ENCODE measurements around the gene RBKS.
"Not testable (repeated sequence)": the region's sequence is repeated elsewhere in the genome, so short reads cannot be mapped to it uniquely, and the experiment has no call there.

The RBKS gene

GRCh38 chr2:27762951-27763906 lies 127.0 kb downstream of the RBKS start:
- DNase-seq (ENCODE audit: low read depth in 2 of 2) = no peak

DNA sequence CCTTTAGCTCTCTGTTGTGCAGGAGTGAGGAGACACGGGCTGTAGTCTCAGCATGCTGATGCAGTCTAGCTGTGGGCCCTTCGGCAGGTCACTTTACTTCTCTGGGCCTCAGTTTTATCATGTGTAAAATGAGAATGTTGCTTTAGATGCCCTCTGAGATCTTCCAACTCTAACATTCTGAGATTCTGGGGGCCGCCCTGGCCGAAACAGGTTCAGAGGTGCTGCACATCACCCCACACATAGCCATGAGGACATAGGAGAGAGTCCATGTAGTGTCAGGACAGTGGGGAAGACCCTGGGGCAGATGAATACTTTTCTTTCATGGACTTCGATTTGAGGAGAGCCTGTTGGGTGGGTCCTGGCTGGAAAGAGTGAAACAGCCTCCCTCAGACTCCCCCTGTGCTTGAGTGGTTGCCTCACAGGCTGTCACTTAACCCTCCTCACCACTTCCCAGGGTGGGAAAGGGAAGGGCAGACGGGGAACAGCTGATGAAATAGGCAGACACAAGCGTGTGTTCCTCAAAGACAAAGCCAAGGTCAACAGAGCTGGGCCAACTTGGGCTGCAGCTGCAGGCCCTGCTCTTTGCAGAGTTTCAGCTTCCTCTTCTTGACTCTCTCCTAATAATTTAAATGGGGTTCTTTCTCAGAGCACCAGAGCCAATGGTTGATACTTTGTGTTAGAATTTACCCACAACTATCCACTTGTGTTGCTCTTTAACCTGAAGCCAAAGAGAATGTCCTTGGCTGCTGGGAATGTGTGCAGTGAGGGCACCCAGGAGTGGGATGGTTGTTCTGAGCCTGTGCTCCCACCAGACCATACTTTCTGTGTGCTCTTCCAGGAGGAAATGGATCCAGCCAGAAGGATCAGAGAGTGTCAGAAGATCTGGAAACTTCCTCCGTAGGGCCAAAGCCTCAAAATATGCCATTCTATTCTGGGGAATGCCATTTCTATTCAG lies 133.4 kb downstream of the RBKS start:
- no peak for DNase-seq (ENCODE audit: low read depth in 2 of 2)

DNA sequence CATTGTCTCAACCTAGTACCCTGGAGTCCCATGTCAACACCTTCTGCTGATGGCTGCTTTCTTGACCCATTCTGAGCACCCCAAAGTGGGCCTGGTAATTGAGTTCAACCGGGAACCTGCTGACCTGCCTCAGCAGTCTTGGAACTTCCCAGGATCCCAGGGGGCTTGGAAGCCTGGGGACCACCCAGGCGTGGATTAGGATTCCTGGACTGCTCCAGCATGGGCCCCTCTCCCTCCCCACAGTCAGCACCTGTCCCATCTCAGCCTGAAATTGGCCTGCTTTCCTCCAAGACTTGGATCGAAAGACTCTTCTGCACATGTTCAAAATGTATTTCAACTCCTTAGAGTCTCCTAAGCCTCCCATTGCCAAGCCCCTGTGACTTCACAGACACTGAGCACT lies 134.1 kb downstream of the RBKS start:
- no peak for DNase-seq (ENCODE audit: low read depth in 2 of 2)

GRCh38 chr2:27754831-27755230 lies 135.4 kb downstream of the RBKS start:
- no peak for DNase-seq (ENCODE audit: low read depth in 2 of 2)

DNA sequence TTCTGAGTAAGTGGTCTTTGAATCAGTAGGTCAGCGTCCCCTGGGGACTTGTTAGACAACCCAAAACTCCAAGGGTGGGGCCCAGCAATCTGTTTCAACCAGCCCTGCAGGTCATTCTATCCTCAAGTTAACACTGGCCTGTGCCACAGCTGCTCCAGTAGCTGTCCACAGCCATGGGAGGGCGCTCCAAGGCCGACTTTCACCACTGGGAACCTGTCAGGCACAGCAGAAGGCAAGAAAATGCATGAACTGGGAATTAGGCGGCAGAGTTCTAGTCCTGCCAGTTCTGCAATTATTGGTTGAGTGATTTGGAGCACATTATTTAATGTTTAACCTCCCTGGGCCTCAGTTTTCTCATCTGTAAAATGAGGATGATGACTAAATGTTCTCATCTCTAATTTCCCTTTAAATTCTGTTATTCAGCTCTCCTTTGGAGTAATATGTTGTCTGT lies 136.0 kb downstream of the RBKS start:
- peak; percentile 35 to 51 for DNase-seq (ENCODE audit: low read depth in 2 of 2)

- DNase-seq (ENCODE audit: low read depth in 2 of 2) = no peak
These were observed 137.5 kb downstream of the RBKS start for GRCh38 chr2:27752551-27753237.

DNA sequence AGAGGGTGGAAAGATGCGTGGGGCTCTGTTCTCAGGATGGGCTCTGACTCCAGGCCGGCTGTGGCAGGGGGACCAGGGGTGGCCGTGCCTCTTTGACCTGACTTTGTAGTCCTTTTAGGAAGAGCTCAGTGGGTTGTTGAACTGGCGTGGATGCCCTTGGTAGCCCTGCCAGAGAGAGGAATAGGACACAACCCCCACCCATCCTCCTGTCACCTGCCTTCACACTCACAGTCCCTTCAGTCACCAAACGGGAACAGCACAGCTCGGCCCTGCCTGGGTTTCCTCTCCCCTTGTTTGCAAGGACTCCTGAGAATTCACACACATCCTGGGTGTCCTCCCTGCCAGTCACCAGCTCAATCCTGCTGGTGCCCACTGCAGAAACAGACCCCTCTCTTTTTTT lies 138.8 kb downstream of the RBKS start:
- no peak for DNase-seq (ENCODE audit: low read depth in 2 of 2)

DNA sequence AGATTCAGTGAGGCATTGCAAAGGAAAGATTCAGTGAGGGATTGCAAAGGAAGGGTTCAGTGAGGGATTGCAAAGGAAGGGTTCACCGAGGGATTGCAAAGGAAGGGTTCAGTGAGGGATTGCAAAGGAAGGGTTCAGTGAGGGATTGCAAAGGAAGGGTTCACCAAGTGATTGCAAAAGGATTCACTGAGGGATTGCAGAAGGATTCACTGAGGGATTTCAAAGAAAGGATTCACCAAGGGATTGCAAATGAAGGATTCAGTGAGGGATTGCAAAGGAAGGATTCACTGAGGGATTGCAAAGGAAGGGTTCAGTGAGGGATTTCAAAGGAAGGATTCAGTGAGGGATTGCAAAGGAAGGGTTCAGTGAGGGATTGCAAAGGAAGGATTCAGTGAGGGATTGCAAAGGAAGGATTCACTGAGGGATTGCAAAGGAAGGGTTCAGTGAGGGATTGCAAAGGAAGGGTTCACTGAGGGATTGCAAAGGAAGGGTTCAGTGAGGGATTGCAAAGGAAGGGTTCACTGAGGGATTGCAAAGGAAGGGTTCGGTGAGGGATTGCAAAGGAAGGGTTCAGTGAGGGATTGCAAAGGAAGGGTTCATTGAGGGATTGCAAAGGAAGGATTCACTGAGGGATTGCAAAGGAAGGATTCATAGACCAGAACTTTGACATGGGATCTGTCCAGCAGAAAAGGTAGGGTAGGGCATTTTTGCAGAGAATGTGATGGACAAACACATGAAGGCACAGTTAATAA lies 141.2 kb downstream of the RBKS start:
- DNase-seq (ENCODE audit: low read depth in 2 of 2) = not testable (repeated sequence)

GRCh38 chr2:27747827-27748352 lies 142.3 kb downstream of the RBKS start:
- no peak for DNase-seq (ENCODE audit: low read depth in 2 of 2)

- DNase-seq (ENCODE audit: low read depth in 2 of 2) = no peak
These were observed 143.9 kb downstream of the RBKS start for GRCh38 chr2:27746325-27746724.

DNA sequence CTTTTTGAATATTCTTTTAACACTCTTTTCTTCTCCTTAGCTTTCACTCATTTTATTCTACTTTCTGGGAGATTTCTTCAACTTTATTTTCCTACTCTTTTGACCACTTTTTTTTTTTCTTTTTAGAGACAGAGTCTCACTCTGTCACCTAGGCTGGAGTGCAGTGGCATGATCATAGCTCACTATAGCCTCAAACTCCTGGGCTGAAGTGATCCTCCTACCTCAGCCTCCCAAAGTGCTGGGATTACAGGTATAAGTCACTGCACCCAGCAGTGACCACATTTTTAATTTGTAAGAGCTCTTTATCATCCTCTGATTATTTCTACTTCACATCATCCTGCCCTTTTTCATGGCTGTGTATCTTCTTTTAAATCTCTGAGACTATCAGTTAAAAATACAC lies 144.7 kb downstream of the RBKS start:
- DNase-seq (ENCODE audit: low read depth in 2 of 2) = not testable (repeated sequence)

- no peak for DNase-seq (ENCODE audit: low read depth in 2 of 2)
These were observed 147.6 kb downstream of the RBKS start for GRCh38 chr2:27742571-27742970.

- DNase-seq (ENCODE audit: low read depth in 2 of 2) = no peak
These were observed 148.5 kb downstream of the RBKS start for GRCh38 chr2:27741673-27742072.

GRCh38 chr2:27739058-27739373 lies 151.2 kb downstream of the RBKS start:
- DNase-seq (ENCODE audit: low read depth in 2 of 2) = no peak

GRCh38 chr2:27738349-27739057 lies 151.7 kb downstream of the RBKS start:
- DNase-seq (ENCODE audit: low read depth in 2 of 2) = no peak

- DNase-seq (ENCODE audit: low read depth in 2 of 2) = no peak
These were observed 152.4 kb downstream of the RBKS start for GRCh38 chr2:27737676-27738348.

DNA sequence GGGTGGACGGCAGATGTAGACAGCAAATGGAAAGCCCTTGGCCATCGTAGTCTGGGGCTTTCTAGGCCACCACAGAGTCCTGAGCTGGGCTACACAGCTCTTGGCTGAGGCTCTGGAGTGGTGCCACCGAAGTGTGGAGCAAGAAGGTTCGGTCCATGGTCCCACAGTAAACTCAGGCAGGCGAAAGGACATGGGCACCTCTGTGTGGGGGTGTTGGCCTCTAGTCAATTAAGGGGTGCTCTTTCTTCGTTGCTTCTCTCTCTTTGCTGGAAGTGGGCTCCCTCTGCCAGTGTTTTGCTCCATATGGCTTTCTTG lies 153.3 kb downstream of the RBKS start:
- no peak for DNase-seq (ENCODE audit: low read depth in 2 of 2)

- no peak for DNase-seq (ENCODE audit: low read depth in 2 of 2)
These were observed 153.9 kb downstream of the RBKS start for GRCh38 chr2:27736031-27736889.

All from stimulated activated CD8-positive, alpha-beta memory T cell treated with anti-CD3 and anti-CD28 coated beads, Interleukin-15, amount 100 ng/mL, for 4 hours (primary cell).